H1 (cell line): ENCODE data around the gene NBAS. TPM values are rescaled to one million over a fixed set of nuclear protein-coding genes. Genes with fewer than 3 reads are reported as not detected.

Experiments used
- POLR2AphosphoS5 ChIP-seq: IDR thresholded peaks from 2 replicates; pipeline ENCODE4 v1.6.1; 2011; ENCODE audit warnings: low read depth, low read length
- polyA plus RNA-seq, 7 experiments: library from polyadenylated mRNA; depleted of rRNA in 3 of 7; stranded (reverse) in 5 of 7; unstranded in 2 of 7; fragments of >200 nt in 5 of 7; fragments of 200-250 nt in 2 of 7; gene quantifications; 1 replicate in 5 of 7; 2 replicates in 1 of 7; 4 replicates in 1 of 7; pipeline versions ENCODE4 v1.2.1 to v1.2.3, GENCODE V29; 2011 to 2013; ENCODE audit warnings: missing spikeins in 2 of 7, mixed read lengths in 2 of 7
- total RNA-seq: library from RNA; stranded (reverse); fragmentation: NEBNext Ultra II Directional; extraction: Animal tissue kit (Norgen Biotek cat#: 25700); gene quantifications from 2 replicates; pipeline ENCODE4 v1.2.1, GENCODE V29; 2021

NBAS gene
- total and polyA plus RNA-seq, 2 of the 8 experiments (the other 6 are each of a cell fraction or from before 2014, with no cell fraction given): 19.6 to 34.8 TPM

- no peak for TF ChIP-seq POLR2AphosphoS5
Measured at GRCh38 chr2:15609341-15610042, 48.4 kb upstream of the NBAS start (continued).
